NK-92 treated with Interleukin-12 subunit alpha and Interleukin-12 subunit beta, amount 100 ng/mL, for 24 hours (cell line): Measurements from ENCODE around the gene CDH23.

Experiments used
- DNase-seq: peaks from one replicate; lab custom pipeline; 2025; lab: John Stamatoyannopoulos, UW

CDH23 gene

DNA sequence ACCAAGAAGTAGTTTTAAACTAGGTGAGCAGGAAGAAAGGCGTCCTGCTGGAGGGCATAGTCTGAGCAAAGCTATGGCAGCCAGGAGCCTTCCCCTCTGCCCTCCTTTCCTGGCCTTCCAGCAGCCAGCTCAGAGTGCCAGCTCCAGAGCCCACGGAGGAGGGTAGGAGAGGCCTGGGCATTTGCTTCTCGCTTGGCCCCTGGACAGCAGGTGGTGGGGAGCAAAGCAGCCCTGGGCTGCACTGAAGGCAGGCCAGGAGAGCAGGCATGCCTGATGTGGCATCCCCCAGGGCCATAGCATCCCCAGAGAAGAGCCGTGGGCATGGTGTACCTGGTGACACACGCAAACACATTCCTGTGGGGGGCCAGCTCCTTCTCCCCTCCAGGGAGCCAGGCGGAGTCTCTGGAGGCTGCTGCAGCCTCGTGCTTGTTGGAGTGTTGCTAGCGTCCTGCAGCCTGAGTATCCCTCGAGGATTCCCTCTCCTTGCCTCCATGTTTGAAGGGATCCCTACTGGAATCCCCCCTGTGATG lies 43.9 kb downstream of the CDH23 start:
- no peak for DNase-seq

- DNase-seq = no peak
Observed at GRCh38 chr10:71442000-71442399, 45.3 kb downstream of the CDH23 start.

GRCh38 chr10:71442859-71443570 lies 46.3 kb downstream of the CDH23 start:
- no peak for DNase-seq

GRCh38 chr10:71443676-71444075 lies 47.0 kb downstream of the CDH23 start:
- DNase-seq = no peak

DNA sequence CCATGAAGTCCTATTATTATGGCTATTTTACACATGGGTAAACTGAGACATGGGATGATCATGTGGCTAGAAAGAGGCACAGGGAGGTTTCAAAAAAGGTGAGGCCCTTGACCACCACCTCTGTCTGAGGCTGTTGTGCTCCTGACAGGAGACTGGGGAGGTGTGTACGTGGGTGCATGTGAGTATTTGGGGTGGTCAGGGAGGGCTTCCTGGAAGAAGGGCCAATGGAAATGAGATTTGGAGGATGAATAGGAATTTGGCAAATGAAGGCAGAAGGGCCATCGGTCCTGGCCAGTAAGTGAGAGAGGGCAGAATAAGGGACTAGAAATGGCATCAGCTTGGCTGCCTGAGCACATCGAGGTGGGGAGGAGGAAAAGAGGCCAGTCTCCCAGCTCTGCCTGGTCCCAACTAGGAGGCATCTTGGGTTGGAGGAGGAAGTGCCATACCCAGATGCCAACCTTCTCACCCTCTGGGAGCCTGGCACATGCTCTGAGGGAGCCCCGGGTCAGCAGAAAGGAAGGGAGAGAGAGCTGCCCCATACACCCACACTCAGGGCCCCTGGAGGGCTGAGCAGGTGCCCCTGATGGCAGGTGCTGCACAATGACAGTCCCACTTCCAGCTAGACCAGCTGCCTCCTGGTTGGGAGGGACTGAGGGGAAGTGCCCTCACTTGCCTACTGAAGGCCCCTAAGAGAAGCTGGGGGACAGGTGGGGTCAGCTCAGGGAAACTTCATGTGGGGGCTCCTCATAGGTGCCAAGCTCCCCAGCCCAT lies 47.7 kb downstream of the CDH23 start:
- no peak for DNase-seq

DNA sequence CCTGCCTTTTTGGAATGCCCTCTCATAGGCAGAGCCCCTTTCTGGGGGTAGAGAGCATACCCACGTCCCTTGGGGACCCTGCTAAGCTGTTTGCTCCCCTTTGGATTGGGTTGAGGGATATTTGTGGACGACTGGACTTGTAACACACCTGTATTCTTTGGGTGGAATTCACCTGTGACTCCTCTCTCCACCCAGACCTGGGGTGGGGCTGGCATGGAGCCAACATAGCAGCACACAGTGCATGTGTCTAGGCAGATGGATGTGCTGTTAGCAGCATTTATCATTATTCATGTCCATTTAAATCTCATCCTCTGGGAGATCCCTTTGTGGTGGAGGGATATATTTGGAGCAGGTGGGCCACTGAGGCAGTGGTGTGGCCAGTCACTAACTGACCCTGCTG lies 51.0 kb downstream of the CDH23 start:
- DNase-seq = no peak

GRCh38 chr10:71448146-71448545 lies 51.4 kb downstream of the CDH23 start:
- DNase-seq = no peak

DNA sequence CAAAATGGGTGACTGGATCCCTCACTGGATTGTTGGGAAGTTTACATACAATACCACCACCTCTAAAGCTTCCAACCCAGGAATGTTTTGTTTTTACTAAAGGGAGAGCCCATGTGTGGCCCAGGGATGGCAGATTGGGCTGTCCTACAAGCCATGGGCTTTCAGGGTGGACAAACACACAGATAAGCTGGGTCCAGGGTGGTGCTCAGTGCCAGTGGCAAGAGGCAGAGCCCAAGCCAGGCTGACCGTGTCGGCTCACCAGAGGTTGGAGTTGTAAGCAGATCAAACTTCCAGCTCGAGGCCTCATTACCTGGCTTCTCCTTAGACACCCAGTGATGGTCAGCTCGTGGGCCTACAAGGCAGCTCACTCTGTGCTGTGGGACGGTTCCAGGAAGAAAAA lies 52.3 kb downstream of the CDH23 start:
- no peak for DNase-seq

GRCh38 chr10:71451754-71452153 lies 55.0 kb downstream of the CDH23 start:
- no peak for DNase-seq

- no peak for DNase-seq
Observed at GRCh38 chr10:71453186-71453585, 56.5 kb downstream of the CDH23 start.

DNA sequence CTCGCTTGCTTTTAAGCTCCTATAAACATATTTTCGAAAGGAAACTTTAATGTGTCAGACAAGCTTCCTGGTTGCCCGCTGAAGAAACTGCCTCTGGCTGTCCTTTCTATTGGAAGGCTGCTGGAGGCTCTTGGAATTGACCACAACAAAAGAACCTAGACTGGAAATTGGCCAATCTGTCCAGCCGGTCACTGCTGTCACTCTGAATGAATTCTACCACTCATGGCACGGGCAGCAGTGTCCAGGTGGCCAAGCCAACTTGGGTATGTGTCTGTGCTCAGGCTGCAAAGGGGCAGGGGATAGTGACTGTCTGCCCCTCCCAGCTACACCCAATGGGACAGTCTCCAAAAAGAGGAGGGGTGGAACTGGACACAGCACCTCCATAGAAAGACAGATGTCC lies 57.6 kb downstream of the CDH23 start:
- DNase-seq = no peak

- DNase-seq = no peak
Observed at GRCh38 chr10:71455035-71455434, 58.3 kb downstream of the CDH23 start.

DNA sequence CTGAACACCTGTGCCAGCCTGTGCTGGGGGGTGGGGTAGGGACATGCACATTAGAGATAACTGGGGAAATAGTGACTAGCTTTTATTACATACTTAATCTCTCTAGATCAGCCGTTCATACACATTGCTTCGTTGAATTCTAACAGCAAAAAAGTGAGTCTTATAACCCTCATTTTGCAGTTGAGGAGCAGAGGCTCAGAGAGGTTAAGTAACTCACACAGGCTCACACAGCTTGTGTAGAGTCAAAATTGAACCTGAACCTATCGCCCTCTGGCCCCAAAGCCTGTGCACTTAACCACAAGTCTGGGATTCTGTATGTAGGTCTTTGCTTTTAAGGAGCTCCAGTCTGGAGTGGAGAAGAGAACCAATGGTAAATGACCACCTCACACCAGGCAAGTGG lies 59.9 kb downstream of the CDH23 start:
- DNase-seq = no peak

GRCh38 chr10:71457908-71458307 lies 61.2 kb downstream of the CDH23 start:
- DNase-seq = no peak

- no peak for DNase-seq
Observed at GRCh38 chr10:71458387-71458786, 61.7 kb downstream of the CDH23 start.

- no peak for DNase-seq
Observed at GRCh38 chr10:71459513-71459912, 62.8 kb downstream of the CDH23 start.

- no peak for DNase-seq
Observed at GRCh38 chr10:71460615-71461014, 63.9 kb downstream of the CDH23 start.

DNA sequence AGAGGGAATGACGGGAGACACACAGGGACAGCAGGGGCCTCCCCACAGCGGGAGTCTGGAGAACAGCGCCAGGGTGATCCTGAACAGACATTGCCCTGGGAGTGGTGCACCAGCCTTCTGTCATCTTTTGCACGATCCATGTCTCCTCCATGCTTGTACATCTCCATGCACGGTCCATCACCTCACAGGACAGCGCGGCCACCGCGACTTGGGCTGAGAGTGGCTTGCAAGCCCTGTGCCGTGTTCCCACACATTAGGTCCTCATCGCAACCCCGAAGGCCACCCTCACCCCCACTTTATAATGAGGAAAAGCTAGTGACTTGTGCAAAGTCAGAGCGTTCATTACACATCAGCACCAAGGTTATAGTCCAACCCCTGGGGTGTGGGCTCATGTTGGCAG lies 64.7 kb downstream of the CDH23 start:
- DNase-seq = no peak

GRCh38 chr10:71462062-71462935 lies 65.6 kb downstream of the CDH23 start:
- no peak for DNase-seq

DNA sequence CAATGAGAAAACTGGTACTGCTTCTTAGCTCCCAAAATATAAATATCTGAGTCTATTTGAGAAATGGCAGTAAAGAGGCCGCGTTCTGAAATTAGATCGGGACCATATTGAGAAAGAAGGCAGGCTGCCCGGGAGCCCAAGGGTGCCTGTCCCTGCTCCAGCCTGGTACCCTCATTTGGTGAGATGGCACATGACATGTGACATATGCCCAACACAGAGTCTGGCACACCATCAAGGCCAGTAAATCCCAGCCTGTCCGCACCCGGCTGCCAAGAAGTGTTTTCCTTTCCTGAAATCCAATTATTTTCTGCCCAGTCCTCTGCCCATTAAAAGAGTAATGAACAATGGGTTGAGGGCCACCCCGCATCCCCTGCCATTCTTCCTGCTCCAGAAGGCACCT lies 66.4 kb downstream of the CDH23 start:
- no peak for DNase-seq

DNA sequence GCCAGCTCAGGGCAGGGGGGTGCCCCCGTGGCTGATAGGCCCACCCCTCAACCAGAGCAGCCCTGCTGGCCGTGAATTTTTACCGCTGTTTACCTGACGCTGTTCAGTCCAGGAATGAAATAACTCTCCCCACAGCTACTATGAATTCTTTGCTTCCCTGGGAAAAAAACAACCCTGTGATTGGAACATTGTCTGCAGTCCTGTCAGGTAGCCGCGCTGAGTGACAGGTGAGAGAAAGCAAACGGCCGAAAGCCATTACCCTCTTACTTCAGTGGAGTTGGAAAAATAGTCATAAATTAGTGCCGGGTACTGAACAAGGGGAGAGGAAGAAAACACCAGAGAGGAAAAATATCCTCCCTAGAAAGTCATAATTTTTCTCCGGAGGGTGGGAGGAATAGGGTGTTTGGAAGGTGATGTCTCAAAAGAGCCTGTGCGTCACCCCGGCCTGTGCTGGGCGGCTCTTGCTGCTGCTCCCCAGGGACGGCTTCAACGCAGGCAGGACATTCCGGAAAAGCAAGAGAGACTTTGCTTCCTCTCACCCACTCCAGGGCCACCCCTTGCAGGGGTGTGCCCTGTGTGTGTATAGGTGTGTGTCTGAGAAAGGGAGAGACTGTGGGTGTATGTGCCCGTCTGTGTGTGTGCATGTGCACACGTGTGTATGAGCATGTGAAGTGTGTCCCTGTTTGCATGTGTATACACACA lies 69.0 kb downstream of the CDH23 start:
- no peak for DNase-seq

DNA sequence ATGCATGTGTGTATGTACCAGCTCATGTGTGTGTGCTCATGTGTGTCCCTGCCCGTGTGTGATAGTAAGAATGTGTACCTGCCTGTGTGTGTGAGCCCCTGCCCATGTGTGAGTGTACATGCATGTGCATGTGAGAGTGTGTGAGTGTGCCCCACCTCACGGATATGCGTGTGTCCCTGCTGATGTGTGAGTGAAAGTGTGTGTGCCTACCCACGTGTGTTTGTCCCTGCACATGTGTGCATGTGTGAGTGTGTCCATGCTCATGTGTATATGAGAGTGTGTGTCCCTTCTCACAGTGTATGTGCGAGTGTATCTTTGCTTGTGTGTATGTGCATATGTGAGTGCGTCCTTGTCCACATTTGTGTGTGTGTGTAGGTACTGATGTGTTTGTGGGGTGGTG lies 69.6 kb downstream of the CDH23 start:
- DNase-seq = no peak
